Vagina (tissue), 2 donors: Measurements from ENCODE around the gene YIF1A.
"Not testable (repeated sequence)": the region's sequence is repeated elsewhere in the genome, so short reads cannot be mapped to it uniquely, and the experiment has no call there.

ENCODE experiments used
- CTCF ChIP-seq, 3 experiments: fragments of 450-650 bp in 2 of 3; fragments of 200-600 bp in 1 of 3; sonication (generic) in 1 of 3; IDR thresholded peaks; one replicate each; pipeline ENCODE4 v1.5.1; 2017 to 2019; ENCODE audit warnings: antibody characterized with exemption in 3 of 3, mild to moderate bottlenecking in 2 of 3, moderate library complexity in 2 of 3
- POLR2AphosphoS5 ChIP-seq, 2 donors: sonication (generic); formaldehyde crosslinking; IDR thresholded peaks; one replicate each; pipeline ENCODE4 v1.9.0; 2017; ENCODE audit warnings: antibody characterized with exemption in 2 of 2, mild to moderate bottlenecking in 2 of 2, low read depth in 1 of 2; ENCODE audit not compliant: insufficient read depth in 1 of 2

- not testable (repeated sequence) for TF ChIP-seq CTCF (IDR thresholded peaks at IDR 0.05); POLR2AphosphoS5 (IDR thresholded peaks at IDR 0.05; ENCODE audit: insufficient read depth in 1 of 2, low read depth in 1 of 2)
Measured at GRCh38 chr11:66320748-66321147, 31.8 kb upstream of the YIF1A start.
